OCI-LY1 (cell line): ENCODE measurements around the gene POU5F2.

ENCODE experiments used
- H2AFZ ChIP-seq: fragments of 200-600 bp; sonication (generic), shearing (Covaris generic); 2 replicates; pipeline ENCODE4 v1.6.0; 2014; ENCODE audit warnings: antibody characterized with exemption, mild to moderate bottlenecking, low read length
- H3F3A ChIP-seq: fragments of 200-600 bp; sonication (generic), shearing (Covaris generic); 2 replicates; pipeline ENCODE4 v1.6.0; 2014; ENCODE audit warnings: mild to moderate bottlenecking, antibody characterized with exemption, low read length, moderate library complexity; ENCODE audit not compliant: insufficient read depth
- H3K27ac ChIP-seq: fragments of 200-600 bp; sonication (generic); 2 replicates; pipeline ENCODE4 v1.5.1; 2014; ENCODE audit warnings: low read length, mixed run types, mild to moderate bottlenecking, low read depth; ENCODE audit not compliant: poor library complexity, severe bottlenecking
- H3K27me3 ChIP-seq: fragments of 200-600 bp; sonication (generic); 2 replicates; pipeline ENCODE4 v1.6.0; 2014; ENCODE audit warnings: antibody characterized with exemption, mild to moderate bottlenecking, low read length, moderate library complexity; ENCODE audit not compliant: insufficient read depth
- H3K36me3 ChIP-seq: fragments of 200-600 bp; sonication (generic); 2 replicates; pipeline ENCODE4 v1.6.1; 2014; ENCODE audit warnings: mild to moderate bottlenecking, antibody characterized with exemption, low read length, moderate library complexity, mixed read lengths; ENCODE audit not compliant: insufficient read depth
- H3K4me1 ChIP-seq: fragments of 200-600 bp; sonication (generic); 2 replicates; pipeline ENCODE4 v1.5.1; 2014; ENCODE audit warnings: mild to moderate bottlenecking, low read length, moderate library complexity; ENCODE audit not compliant: insufficient read depth, severe bottlenecking
- H3K4me2 ChIP-seq: fragments of 200-600 bp; sonication (generic), shearing (Covaris generic); 2 replicates; pipeline ENCODE4 v1.6.1; 2014; ENCODE audit warnings: low read length
- H3K4me3 ChIP-seq: fragments of 200-600 bp; sonication (generic); 2 replicates; pipeline ENCODE4 v1.5.1; 2014; ENCODE audit warnings: low read length, low read depth, mild to moderate bottlenecking, mixed read lengths; ENCODE audit not compliant: poor library complexity, severe bottlenecking
- H3K79me2 ChIP-seq: fragments of 200-600 bp; shearing (Covaris generic); 2 replicates; pipeline ENCODE4 v1.6.1; 2016; ENCODE audit warnings: mixed run types, low read length, mixed read lengths; ENCODE audit not compliant: insufficient read depth
- H3K9ac ChIP-seq: fragments of 200-600 bp; sonication (generic), shearing (Covaris generic); 2 replicates; pipeline ENCODE4 v1.6.1; 2014; ENCODE audit warnings: mild to moderate bottlenecking, low read length, mixed read lengths
- H3K9me2 ChIP-seq: fragments of 200-600 bp; sonication (generic), shearing (Covaris generic); 2 replicates; pipeline ENCODE4 v1.6.1; 2014; ENCODE audit warnings: low read depth, mild to moderate bottlenecking, low read length, mixed read lengths
- H3K9me3 ChIP-seq: fragments of 200-600 bp; shearing (Covaris generic); 2 replicates; pipeline ENCODE4 v1.6.1; 2014; ENCODE audit warnings: low read length, mixed read lengths
- H4K20me1 ChIP-seq: fragments of 200-600 bp; sonication (generic), shearing (Covaris generic); 2 replicates; pipeline ENCODE4 v1.6.0; 2016; ENCODE audit warnings: mild to moderate bottlenecking, low read length; ENCODE audit not compliant: insufficient read depth
- CTCF ChIP-seq: fragments of 200-600 bp; sonication (generic), shearing (Covaris generic); IDR thresholded peaks from 2 replicates; pipeline ENCODE4 v1.5.1; 2017; ENCODE audit warnings: mild to moderate bottlenecking, antibody characterized with exemption, low read length, moderate library complexity, mixed read lengths
- EZH2 ChIP-seq: fragments of 200-600 bp; sonication (generic), shearing (Covaris generic); IDR thresholded peaks from 2 replicates; pipeline ENCODE4 v1.8.0; 2017; ENCODE audit warnings: borderline replicate concordance, mixed run types, mild to moderate bottlenecking, antibody characterized with exemption, low read length, moderate library complexity, mixed read lengths

Gene POU5F2

GRCh38 chr5:93723681-93724080 lies 17.7 kb downstream of the POU5F2 start:
- H3K9me3 ChIP-seq: no peaks in the 10 kb centered on the region
- H3K79me2 ChIP-seq: no peaks in the 10 kb centered on the region
- no peaks in the 10 kb centered on the region for H3K4me1 ChIP-seq
- H3K9ac ChIP-seq: no peak overlapping the region
- no peaks in the 10 kb centered on the region for H3K36me3 ChIP-seq
- H3K4me2 ChIP-seq: no peak overlapping the region
- H3F3A ChIP-seq: no peaks in the 10 kb centered on the region
- no peaks in the 10 kb centered on the region for H3K9me2 ChIP-seq
- H4K20me1 ChIP-seq: no peaks in the 10 kb centered on the region
- H3K27ac ChIP-seq: no peak overlapping the region
- no peak overlapping the region for H2AFZ ChIP-seq
- no peak for TF ChIP-seq EZH2
- TF ChIP-seq CTCF: no peak
- H3K4me3 ChIP-seq: no peak overlapping the region
- H3K27me3 ChIP-seq: no peaks in the 10 kb centered on the region

- Histone ChIP-seq H3K4me1 (no peaks in the 10 kb centered on the region), H3K79me2 (no peaks in the 10 kb centered on the region), H3K9me2 (no peaks in the 10 kb centered on the region), H3K27me3 (no peaks in the 10 kb centered on the region), H3K4me2 (no peak overlapping the region), H2AFZ (no peak overlapping the region), H3K9ac (no peak overlapping the region), H4K20me1 (no peaks in the 10 kb centered on the region), H3K27ac (no peak overlapping the region), H3K36me3 (no peaks in the 10 kb centered on the region), H3F3A (no peaks in the 10 kb centered on the region), H3K4me3 (no peak overlapping the region), H3K9me3 (no peaks in the 10 kb centered on the region)
- TF ChIP-seq EZH2 (no peak), CTCF (no peak)
These were observed 18.4 kb downstream of the POU5F2 start for GRCh38 chr5:93723005-93723404.

- H3K27me3 ChIP-seq: no peaks in the 10 kb centered on the region
These were observed 18.8 kb downstream of the POU5F2 start for GRCh38 chr5:93722588-93722987.

More at GRCh38 chr5:93722588-93722987, 18.8 kb downstream of the POU5F2 start:
- Histone ChIP-seq H4K20me1 (no peaks in the 10 kb centered on the region), H3F3A (no peaks in the 10 kb centered on the region), H3K4me3 (no peak overlapping the region), H3K36me3 (no peaks in the 10 kb centered on the region), H3K4me2 (no peak overlapping the region), H3K9me2 (no peaks in the 10 kb centered on the region), H3K79me2 (no peaks in the 10 kb centered on the region), H2AFZ (no peak overlapping the region), H3K27ac (no peak overlapping the region), H3K4me1 (no peaks in the 10 kb centered on the region), H3K9me3 (no peaks in the 10 kb centered on the region), H3K9ac (no peak overlapping the region)
- no peak for TF ChIP-seq CTCF
- TF ChIP-seq EZH2: no peak
